Esophagus squamous epithelium (tissue), 5 donors: ENCODE results near the gene ADAR. TPM values are rescaled to one million over a fixed set of nuclear protein-coding genes. Genes with fewer than 3 reads are reported as not detected.

Source experiments
- DNase-seq: peaks from one replicate; lab custom pipeline; 2025; lab: John Stamatoyannopoulos, UW
- H3K27ac ChIP-seq, 4 donors: fragments of 200-600 bp; sonication (generic); one replicate each; pipeline ENCODE4 v1.5.1; 2016 to 2019; ENCODE audit warnings: mild to moderate bottlenecking in 1 of 4
- H3K27me3 ChIP-seq, 4 donors: fragments of 200-600 bp; sonication (generic); 1 replicate in 3 of 4; 2 replicates in 1 of 4; pipeline versions ENCODE4 v1.5.1 to v1.6.0; 2017 to 2021; ENCODE audit warnings: antibody characterized with exemption in 1 of 4
- H3K36me3 ChIP-seq, 3 donors: fragments of 200-600 bp; sonication (generic); one replicate each; pipeline ENCODE4 v1.5.1; 2016 to 2019
- H3K4me1 ChIP-seq, 3 donors: fragments of 200-600 bp; sonication (generic); one replicate each; pipeline ENCODE4 v1.5.1; 2017 to 2019
- H3K4me3 ChIP-seq, 4 donors: fragments of 200-600 bp; sonication (generic); 1 replicate in 3 of 4; 2 replicates in 1 of 4; pipeline ENCODE4 v1.5.1; 2016 to 2019; ENCODE audit warnings: mild to moderate bottlenecking in 2 of 4, moderate library complexity in 1 of 4
- H3K9me3 ChIP-seq, 3 donors: fragments of 200-600 bp; sonication (generic); one replicate each; pipeline ENCODE4 v1.5.1; 2016 to 2019
- POLR2A ChIP-seq, 4 donors: fragments of 450-650 bp; IDR thresholded peaks; one replicate each; pipeline ENCODE4 v1.6.1; 2017; ENCODE audit warnings: antibody characterized with exemption in 4 of 4, mild to moderate bottlenecking in 4 of 4, moderate library complexity in 3 of 4
- WGBS, 2 donors: methylation state at CpG; one replicate each; pipeline ENCODE4 v1.1.5; 2018; 5-methylcytosine and 5-hydroxymethylcytosine counted together
- intact Hi-C: fragments of 100-400 bp; cut with DNase I; formaldehyde crosslinking; loops from one replicate; pipeline ENCODE4 v1.15.0; 2022
- total RNA-seq, 4 donors: library from RNA; depleted of rRNA; stranded (reverse); fragments of >200 nt; gene quantifications; one replicate each; pipeline ENCODE4 v1.1.0, GENCODE V29; 2016
- TF ChIP-seq, protein P1 (sequence below), 6 experiments: fragments of 450-650 bp in 4 of 6; fragments of 200-600 bp in 2 of 6; sonication (generic) in 2 of 6; IDR thresholded peaks; one replicate each; pipeline ENCODE4 v1.5.1; 2016 to 2019; ENCODE audit warnings: antibody characterized with exemption in 6 of 6, mild to moderate bottlenecking in 4 of 6, moderate library complexity in 4 of 6
- donor health status: DM: yes; HTN: yes; CAD: no.

ADAR gene
- total RNA-seq, 4 donors from 2014 or later, result 45.2 to 68.5 (median 59.2) TPM

DNA sequence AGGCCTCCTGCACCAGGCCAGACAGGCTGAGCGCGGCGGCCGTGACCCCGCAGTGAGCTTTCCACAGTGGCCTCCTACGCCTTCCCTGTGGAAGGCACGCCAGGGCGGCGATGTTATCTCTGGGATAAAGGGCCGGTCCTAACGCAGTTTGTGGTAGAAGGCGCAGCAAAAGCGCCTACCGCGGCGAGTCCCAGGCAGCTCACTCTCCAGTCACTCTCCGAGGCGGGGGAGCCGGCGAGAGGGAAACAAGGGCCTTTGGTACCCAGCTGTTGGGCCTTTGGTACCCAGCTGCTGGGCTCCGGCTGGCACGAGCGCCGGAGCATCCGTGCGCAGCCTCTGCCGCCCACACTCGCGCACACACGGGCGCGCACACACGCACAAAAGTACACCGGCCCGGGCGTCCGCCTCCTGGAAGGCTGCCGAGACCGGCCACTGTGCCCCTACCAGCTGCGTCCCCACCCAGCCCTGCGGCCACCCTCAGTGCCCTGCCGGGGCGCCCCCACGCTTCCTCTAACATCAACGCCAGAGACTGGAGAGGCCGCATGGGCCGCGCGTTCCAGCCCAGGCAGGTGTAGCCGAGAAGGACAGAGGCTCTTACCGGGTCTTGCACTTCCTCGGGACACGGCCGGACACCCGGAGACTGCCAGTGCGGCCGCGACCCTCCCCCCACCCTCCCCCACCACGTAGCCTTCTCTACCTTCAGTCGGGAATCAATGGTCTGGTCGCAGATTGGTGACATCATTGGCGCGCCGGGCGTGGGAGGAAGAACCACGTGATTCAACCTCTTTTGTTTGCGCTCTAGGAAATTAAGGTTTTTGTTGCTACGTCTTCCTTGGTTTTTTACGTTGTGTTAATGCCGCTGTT, 19.5 kb upstream of the ADAR start:
- H3K9me3 ChIP-seq, result no peaks in the 10 kb centered on the region
- peak; percentile 31 for DNase-seq
- peak in 1 of 4 donors; percentile 5 for TF ChIP-seq POLR2A (IDR thresholded peaks at IDR 0.05)
- TF ChIP-seq, protein P1, sequence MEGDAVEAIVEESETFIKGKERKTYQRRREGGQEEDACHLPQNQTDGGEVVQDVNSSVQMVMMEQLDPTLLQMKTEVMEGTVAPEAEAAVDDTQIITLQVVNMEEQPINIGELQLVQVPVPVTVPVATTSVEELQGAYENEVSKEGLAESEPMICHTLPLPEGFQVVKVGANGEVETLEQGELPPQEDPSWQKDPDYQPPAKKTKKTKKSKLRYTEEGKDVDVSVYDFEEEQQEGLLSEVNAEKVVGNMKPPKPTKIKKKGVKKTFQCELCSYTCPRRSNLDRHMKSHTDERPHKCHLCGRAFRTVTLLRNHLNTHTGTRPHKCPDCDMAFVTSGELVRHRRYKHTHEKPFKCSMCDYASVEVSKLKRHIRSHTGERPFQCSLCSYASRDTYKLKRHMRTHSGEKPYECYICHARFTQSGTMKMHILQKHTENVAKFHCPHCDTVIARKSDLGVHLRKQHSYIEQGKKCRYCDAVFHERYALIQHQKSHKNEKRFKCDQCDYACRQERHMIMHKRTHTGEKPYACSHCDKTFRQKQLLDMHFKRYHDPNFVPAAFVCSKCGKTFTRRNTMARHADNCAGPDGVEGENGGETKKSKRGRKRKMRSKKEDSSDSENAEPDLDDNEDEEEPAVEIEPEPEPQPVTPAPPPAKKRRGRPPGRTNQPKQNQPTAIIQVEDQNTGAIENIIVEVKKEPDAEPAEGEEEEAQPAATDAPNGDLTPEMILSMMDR (IDR thresholded peaks at IDR 0.05), result peak in 2 of 6 experiments; percentile 9 to 22
- WGBS, 2 donors, result 0 to 1% methylated on average over 18 to 20 of the region's 70 CpGs
- peak overlapping the region; percentile 85 to 97 (median 92) for H3K27ac ChIP-seq
- peak overlapping the region; percentile 81 to 98 (median 94) for H3K4me3 ChIP-seq
- peaks cover 0 to 18% (median 0%) of the 10 kb centered on the region in 3 donors for H3K36me3 ChIP-seq
- intact Hi-C loops, result no loop called here
- H3K4me1 ChIP-seq, result peaks cover 11 to 33% (median 11%) of the 10 kb centered on the region in 3 donors
- no peaks in the 10 kb centered on the region for H3K27me3 ChIP-seq

DNA sequence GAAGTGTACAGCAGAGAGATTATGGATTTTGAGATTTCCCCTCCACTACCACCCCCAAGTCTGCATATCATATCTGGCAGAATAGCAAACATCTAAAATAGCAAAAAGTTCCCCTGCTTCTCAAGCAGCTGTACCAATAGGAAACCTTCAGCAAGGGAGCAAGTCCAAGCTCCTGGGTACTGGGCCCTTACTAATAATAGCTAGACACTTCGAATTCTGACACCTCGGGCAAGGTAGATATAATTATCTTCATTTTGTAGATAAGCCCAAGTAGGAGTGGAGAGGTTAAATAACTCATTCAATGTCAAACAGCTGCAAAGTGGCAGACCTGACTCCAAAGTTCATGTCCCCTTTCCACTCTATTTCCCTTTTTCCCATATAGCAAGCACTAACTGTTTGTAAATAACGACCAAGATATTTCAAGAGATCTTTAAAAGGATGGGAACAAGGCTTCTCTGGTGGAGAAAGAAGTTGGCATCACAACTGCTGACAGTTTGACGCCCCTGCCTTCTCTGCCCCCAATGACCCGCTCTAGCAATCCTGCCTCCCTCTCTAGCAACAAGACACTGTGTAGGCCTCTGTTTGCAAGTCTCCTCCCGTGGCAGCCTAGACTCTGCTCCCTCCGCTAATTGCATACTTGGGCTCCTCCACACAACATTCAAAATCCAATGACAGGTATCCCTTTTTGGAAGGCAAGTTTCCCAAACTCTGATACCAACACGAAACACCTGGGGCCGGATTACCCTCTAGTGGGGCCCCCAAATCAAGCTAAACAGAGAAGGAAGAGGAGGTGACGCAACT, 18.7 kb upstream of the ADAR start:
- no peak for DNase-seq
- Histone ChIP-seq H3K4me3 (peak overlapping the region; percentile 81 to 98 (median 94)), H3K4me1 (peaks cover 11 to 33% (median 11%) of the 10 kb centered on the region in 3 donors), H3K27me3 (no peaks in the 10 kb centered on the region), H3K27ac (peak overlapping the region; percentile 85 to 97 (median 92)), H3K9me3 (no peaks in the 10 kb centered on the region), H3K36me3 (peaks cover 0 to 27% (median 0%) of the 10 kb centered on the region in 3 donors)
- intact Hi-C loops, result no loop called here
- WGBS, 2 donors, result 27 to 29% methylated on average over 7 to 9 of the region's 10 CpGs
- TF ChIP-seq, protein P1 (IDR thresholded peaks at IDR 0.05), result no peak
- no peak for TF ChIP-seq POLR2A (IDR thresholded peaks at IDR 0.05)

DNA sequence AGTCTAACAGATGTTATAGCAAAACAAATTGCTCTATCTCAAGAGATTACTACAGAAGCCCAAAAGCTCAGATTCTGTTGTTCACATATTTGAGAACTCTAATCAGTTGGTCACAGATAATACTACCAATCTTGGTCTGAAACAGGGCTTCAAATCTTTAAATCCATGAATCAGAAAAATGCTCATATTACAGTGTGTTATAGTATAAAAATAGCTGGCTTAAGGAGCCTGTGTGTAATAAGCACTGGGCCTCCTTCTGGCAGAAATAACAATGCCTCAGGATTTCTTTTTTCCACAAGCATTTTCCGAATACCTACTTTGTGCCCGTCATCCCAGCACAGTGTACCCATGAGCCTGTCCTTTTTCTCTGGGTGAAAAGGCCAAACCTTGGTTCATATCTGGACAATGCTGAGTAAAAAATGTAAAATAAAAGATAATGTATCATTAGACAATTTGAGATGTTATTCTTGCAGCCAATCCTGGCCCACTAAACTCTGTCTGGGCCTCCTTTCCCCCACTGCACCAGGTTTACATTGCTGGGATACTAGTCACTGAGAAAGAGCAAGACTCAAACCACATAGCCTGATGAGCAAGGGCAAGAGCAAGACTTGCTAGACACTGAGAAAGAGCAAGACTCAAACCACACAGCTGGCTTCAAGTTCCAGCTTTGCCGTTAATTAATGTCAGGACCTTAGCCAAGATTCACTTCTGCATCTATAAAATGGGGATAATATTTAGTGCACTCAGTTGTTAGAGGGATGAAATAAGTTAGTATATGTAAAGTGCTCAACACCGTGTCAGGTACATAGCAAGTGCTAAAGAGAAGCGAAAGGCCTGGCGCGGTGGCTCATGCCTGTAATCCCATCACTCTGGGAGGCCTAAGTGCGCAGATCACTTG, 17.0 kb upstream of the ADAR start:
- H3K4me3 ChIP-seq, result no peak overlapping the region
- H3K27ac ChIP-seq, result no peak overlapping the region
- no peaks in the 10 kb centered on the region for H3K9me3 ChIP-seq
- peaks cover 11 to 33% (median 11%) of the 10 kb centered on the region in 3 donors for H3K4me1 ChIP-seq
- TF ChIP-seq POLR2A (IDR thresholded peaks at IDR 0.05), result no peak
- TF ChIP-seq, protein P1 (IDR thresholded peaks at IDR 0.05), result no peak
- no peak for DNase-seq
- intact Hi-C loops, result no loop called here
- WGBS, 2 donors, result 81 to 86% methylated on average over 8 of the region's 8 CpGs
- no peaks in the 10 kb centered on the region for H3K27me3 ChIP-seq
- H3K36me3 ChIP-seq, result peaks cover 0 to 27% (median 0%) of the 10 kb centered on the region in 3 donors

DNA sequence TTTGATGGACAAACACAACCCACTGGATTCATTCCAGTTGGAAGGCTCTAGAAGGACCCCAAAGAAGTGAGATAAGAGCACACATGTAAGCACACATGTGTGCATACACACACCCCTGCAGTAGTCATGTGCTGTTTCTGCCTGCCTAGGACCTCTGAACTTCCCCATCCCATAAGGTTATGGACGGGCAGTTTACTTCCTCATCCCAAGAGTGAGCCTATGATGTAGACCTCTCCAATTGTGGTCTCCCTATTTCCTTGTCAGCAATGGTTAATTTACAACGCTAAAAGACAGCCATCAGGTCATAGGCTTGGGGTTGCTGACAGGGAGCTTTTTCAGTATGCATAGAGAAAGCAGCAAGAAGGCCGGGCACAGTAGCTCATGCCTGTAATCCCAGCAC, 15.4 kb upstream of the ADAR start:
- intact Hi-C loops, result no loop called here
- no peaks in the 10 kb centered on the region for H3K9me3 ChIP-seq
- H3K4me1 ChIP-seq, result peaks cover 11 to 31% (median 11%) of the 10 kb centered on the region in 3 donors
- no peaks in the 10 kb centered on the region for H3K27me3 ChIP-seq
- no peak overlapping the region for H3K27ac ChIP-seq
- no peak for DNase-seq
- H3K4me3 ChIP-seq, result no peak overlapping the region
- 88 to 91% methylated on average over 1 of the region's 3 CpGs for WGBS, 2 donors
- TF ChIP-seq, protein P1 (IDR thresholded peaks at IDR 0.05), result no peak
- no peak for TF ChIP-seq POLR2A (IDR thresholded peaks at IDR 0.05)
- peaks cover 0 to 35% (median 0%) of the 10 kb centered on the region in 3 donors for H3K36me3 ChIP-seq
